ENCODE results near the gene ATP5PO.
"Not testable (repeated sequence)": the region's sequence is repeated elsewhere in the genome, so short reads cannot be mapped to it uniquely, and the experiment has no call there.

ATP5PO gene

DNA sequence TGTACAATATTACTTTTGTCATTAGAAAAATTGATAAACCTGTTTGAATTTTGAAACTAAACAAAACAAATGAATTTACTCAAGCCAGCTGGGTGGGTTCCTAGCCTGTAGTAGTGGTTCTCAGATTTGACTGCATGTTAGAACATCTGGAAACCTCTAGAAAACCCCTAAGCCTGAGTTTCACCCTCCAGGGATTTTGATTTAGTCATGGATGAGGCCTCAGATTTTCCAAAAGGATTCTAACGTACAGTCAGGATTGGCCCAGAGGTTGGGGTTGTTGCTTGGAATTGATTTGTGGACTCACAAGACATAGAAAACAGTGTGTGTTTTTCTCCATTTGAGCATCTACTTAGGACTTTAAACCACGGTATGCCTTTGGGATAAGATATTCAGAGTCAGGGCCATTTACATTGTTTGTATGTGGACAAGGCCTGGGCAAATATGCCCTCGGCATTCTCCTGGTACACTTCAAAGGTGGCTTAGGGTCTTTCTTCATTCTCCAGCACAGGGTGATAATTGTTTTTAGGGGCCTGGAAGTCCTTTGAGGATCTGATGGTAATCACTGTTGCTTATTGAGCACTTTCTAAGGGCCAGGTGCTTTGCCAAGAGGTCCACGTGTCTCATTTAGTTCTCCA lies 42.6 kb downstream of the ATP5PO start:
- Mint-ChIP-seq H3K27me3 (no peaks in the 10 kb centered on the region), H3K9me3 (no peaks in the 10 kb centered on the region), H3K4me1 (peaks cover 5% of the 10 kb centered on the region), H3K27ac (no peak overlapping the region), H3K4me3 (no peak overlapping the region)
- DNase-seq: no peak
- no peak for ATAC-seq

DNA sequence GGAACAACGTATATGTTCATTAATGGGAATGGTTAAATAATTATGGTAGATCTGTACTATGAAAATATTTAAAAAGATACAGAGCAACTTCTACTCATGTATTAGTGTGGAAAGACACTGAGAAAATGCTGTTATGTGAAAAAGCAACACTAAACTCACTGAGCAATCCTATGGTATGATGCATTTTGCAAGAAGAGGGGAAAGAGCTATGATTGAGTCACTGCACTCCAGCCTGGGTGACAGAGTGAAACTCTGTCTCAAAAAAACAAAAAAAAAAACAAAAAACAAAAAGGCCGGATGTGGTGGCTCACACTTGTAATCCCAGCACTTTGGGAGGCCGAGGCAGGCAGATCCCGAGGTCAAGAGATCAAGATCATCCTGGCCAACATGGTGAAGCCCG lies 44.4 kb downstream of the ATP5PO start:
- DNase-seq: no peak
- Mint-ChIP-seq H3K4me1 (peaks cover 10% of the 10 kb centered on the region), H3K9me3 (no peaks in the 10 kb centered on the region), H3K27me3 (no peaks in the 10 kb centered on the region), H3K4me3 (no peak overlapping the region), H3K27ac (no peak overlapping the region)
- ATAC-seq: no peak

- H3K9me3 Mint-ChIP-seq: no peaks in the 10 kb centered on the region
- H3K4me1 Mint-ChIP-seq: peaks cover 10% of the 10 kb centered on the region
- no peak overlapping the region for H3K4me3 Mint-ChIP-seq
- no peak for DNase-seq
- no peak overlapping the region for H3K27ac Mint-ChIP-seq
- H3K27me3 Mint-ChIP-seq: no peaks in the 10 kb centered on the region
- ATAC-seq: no peak
These were observed 44.8 kb downstream of the ATP5PO start for GRCh38 chr21:33870768-33871167.

- Mint-ChIP-seq H3K4me1 (peaks cover 10% of the 10 kb centered on the region), H3K4me3 (no peak overlapping the region), H3K27ac (no peak overlapping the region), H3K9me3 (no peaks in the 10 kb centered on the region), H3K27me3 (no peaks in the 10 kb centered on the region)
- ATAC-seq (no peak), DNase-seq (no peak)
These were observed 45.7 kb downstream of the ATP5PO start for GRCh38 chr21:33869873-33870272.

DNA sequence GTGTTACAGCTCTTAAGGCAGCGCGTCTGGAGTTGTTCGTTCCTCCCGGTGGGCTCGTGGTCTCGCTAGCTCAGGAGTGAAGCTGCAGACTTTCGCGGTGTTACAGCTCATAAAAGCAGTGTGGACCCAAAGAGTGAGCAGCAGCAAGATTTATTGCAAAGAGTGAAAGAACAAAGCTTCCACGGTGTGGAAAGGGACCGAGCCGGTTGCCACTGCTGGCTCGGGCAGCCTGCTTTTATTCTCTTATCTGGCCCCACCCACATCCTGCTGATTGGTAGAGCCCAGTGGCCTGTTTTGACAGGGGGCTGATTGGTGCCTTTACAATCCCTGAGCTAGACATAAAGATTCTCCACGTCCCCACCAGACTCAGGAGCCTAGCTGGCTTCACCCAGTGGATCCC lies 47.7 kb downstream of the ATP5PO start:
- peak overlapping the region; percentile 58 to 71 for H3K4me3 Mint-ChIP-seq
- not testable (repeated sequence) for DNase-seq, H3K4me1 Mint-ChIP-seq, H3K27ac Mint-ChIP-seq, H3K9me3 Mint-ChIP-seq, ATAC-seq, H3K27me3 Mint-ChIP-seq

- Mint-ChIP-seq H3K4me1 (peaks cover 10% of the 10 kb centered on the region), H3K9me3 (no peaks in the 10 kb centered on the region), H3K27me3 (no peaks in the 10 kb centered on the region), H3K4me3 (no peak overlapping the region), H3K27ac (no peak overlapping the region)
- no peak for DNase-seq
- ATAC-seq: no peak
These were observed 48.8 kb downstream of the ATP5PO start for GRCh38 chr21:33866826-33867225.

- Mint-ChIP-seq H3K4me3 (no peak overlapping the region), H3K4me1 (peaks cover 10% of the 10 kb centered on the region), H3K27ac (no peak overlapping the region), H3K9me3 (no peaks in the 10 kb centered on the region), H3K27me3 (no peaks in the 10 kb centered on the region)
- ATAC-seq (no peak), DNase-seq (no peak)
These were observed 49.5 kb downstream of the ATP5PO start for GRCh38 chr21:33865996-33866575.

GRCh38 chr21:33865176-33865575 lies 50.4 kb downstream of the ATP5PO start:
- H3K4me1 Mint-ChIP-seq: peaks cover 10% of the 10 kb centered on the region
- no peak overlapping the region for H3K4me3 Mint-ChIP-seq
- no peak overlapping the region for H3K27ac Mint-ChIP-seq
- no peaks in the 10 kb centered on the region for H3K27me3 Mint-ChIP-seq
- DNase-seq (no peak), ATAC-seq (no peak)
- H3K9me3 Mint-ChIP-seq: no peaks in the 10 kb centered on the region

DNA sequence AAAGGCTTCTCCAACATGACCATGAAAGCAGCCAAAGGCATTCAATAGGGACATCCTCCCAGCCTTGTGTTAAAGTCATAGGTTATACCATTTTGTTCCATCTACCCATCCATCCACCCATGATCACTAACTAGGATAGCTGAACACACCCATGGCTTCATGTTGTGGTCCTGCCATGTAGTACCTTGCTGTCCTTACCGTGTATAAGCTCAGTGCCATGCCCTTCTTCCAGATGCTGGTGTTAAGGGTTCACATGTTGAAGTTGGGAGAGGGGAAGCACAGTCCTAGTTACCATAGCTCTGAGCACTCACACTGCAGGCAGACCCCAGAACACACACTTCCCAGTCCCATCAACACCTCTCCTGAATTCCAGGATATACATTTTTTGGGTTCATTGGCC lies 51.5 kb downstream of the ATP5PO start:
- H3K4me1 Mint-ChIP-seq: peaks cover 6% of the 10 kb centered on the region
- H3K4me3 Mint-ChIP-seq: no peak overlapping the region
- H3K27me3 Mint-ChIP-seq: no peaks in the 10 kb centered on the region
- DNase-seq (no peak), ATAC-seq (no peak)
- no peaks in the 10 kb centered on the region for H3K9me3 Mint-ChIP-seq
- H3K27ac Mint-ChIP-seq: no peak overlapping the region

DNA sequence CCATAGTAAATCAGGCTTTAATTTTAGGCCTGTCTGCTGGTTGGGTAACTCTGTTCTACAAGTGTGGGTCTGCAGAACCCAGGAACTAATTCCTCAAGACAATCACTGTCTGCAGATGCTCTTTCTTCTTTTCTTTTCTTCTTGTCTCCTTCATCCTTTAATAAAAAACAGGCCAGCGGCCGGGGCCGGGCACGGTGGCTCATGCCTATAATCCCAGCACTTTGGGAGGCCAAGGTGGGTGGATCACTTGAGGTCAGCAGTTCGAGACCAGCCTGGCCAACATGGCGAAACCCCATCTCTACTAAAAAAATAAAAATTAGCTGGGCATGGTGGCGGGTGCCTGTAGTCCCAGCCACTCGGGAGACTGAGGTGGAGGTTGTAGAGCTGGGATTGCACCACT lies 52.4 kb downstream of the ATP5PO start:
- H3K4me3 Mint-ChIP-seq, DNase-seq, H3K27ac Mint-ChIP-seq, H3K4me1 Mint-ChIP-seq, H3K27me3 Mint-ChIP-seq, ATAC-seq, H3K9me3 Mint-ChIP-seq: not testable (repeated sequence)

GRCh38 chr21:33861125-33861524 lies 54.5 kb downstream of the ATP5PO start:
- Mint-ChIP-seq H3K4me3 (no peak overlapping the region), H3K9me3 (no peaks in the 10 kb centered on the region), H3K4me1 (no peaks in the 10 kb centered on the region), H3K27ac (no peak overlapping the region), H3K27me3 (no peaks in the 10 kb centered on the region)
- DNase-seq (no peak), ATAC-seq (no peak)

DNA sequence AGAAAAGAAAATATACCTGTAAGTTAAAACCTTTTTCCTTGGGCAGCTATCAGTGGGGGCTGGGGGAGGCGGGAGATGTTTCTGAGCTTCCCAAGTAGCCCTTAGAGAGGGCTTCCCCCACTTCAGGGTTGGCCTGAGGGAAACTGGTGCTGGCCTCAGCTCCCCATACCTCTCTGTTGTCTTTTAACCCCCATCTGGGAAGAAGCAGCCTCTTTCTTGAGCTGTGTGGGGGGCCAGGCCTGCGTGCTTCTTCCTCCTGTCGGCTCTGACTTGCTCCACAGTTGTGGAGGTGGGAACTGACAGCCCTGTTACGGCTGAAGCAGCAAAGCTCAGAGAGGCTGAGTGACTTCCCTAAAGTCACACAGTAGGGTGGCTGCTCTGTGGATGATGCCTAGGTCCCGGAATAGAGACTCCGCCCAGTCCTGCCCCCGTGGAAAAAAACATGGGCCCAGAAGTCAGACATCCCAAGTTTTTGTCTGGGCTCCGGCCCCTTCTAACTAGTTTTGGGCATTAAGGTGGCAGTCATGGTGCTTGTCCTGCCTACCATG lies 55.2 kb downstream of the ATP5PO start:
- no peak for DNase-seq
- no peaks in the 10 kb centered on the region for H3K27me3 Mint-ChIP-seq
- no peaks in the 10 kb centered on the region for H3K9me3 Mint-ChIP-seq
- no peak for ATAC-seq
- no peak overlapping the region for H3K27ac Mint-ChIP-seq
- H3K4me1 Mint-ChIP-seq: no peaks in the 10 kb centered on the region
- H3K4me3 Mint-ChIP-seq: no peak overlapping the region

- no peak overlapping the region for H3K4me3 Mint-ChIP-seq
- DNase-seq (no peak), ATAC-seq (no peak)
- no peak overlapping the region for H3K27ac Mint-ChIP-seq
- no peaks in the 10 kb centered on the region for H3K27me3 Mint-ChIP-seq
- H3K9me3 Mint-ChIP-seq: no peaks in the 10 kb centered on the region
- H3K4me1 Mint-ChIP-seq: no peaks in the 10 kb centered on the region
These were observed 56.1 kb downstream of the ATP5PO start for GRCh38 chr21:33859373-33860102.

GRCh38 chr21:33858667-33859372 lies 56.8 kb downstream of the ATP5PO start:
- DNase-seq (no peak), ATAC-seq (no peak)
- H3K9me3 Mint-ChIP-seq: no peaks in the 10 kb centered on the region
- no peak overlapping the region for H3K4me3 Mint-ChIP-seq
- no peak overlapping the region for H3K27ac Mint-ChIP-seq
- H3K4me1 Mint-ChIP-seq: no peaks in the 10 kb centered on the region
- H3K27me3 Mint-ChIP-seq: no peaks in the 10 kb centered on the region

DNA sequence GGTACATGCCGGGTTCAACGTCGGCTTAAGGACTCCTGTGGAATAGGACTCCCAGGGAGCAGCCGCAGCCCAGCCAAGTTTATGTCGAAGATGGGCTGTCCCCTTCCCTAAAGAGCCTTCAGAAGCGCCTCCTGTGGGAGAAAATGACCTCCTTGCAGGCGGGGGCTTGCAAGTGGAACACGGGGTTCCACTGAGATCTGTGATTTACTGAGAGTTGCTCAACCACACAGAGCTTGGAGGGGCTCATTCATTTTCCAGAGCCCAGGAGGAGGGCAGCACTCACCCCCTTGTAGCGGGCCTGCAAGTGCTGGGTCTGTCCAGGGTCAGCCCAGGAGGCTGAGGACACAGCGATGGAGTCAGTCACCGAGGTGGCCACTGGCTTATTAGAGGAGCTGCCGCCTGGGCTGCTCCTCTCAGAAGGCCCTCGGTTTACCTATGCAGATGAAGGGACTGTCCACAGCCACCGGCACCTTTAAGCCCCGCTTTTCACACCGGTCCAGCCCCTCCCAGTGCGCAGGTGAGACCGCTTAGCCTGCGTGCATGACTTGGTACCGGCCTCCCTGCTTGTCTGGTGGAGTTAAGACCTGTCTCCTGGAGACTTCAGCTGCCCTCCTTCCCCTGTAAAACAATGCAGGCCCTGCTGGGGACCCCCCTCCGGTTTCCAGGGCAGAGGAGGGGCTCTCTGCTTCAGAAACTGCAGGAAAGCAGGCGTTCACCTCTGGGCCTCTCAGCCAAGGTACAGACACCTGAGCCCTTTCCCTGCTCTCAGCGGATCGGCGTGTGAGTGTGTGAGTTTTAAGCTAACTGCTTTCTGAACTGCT lies 57.5 kb downstream of the ATP5PO start:
- Mint-ChIP-seq H3K27ac (no peak overlapping the region), H3K4me1 (no peaks in the 10 kb centered on the region), H3K9me3 (no peaks in the 10 kb centered on the region), H3K27me3 (no peaks in the 10 kb centered on the region), H3K4me3 (no peak overlapping the region)
- ATAC-seq (no peak), DNase-seq (no peak)

Measured in stimulated activated naive CD8-positive, alpha-beta T cell treated with anti-CD3 and anti-CD28 coated beads, Interleukin-15, amount 100 ng/mL, for 72 hours (primary cell).